KMS-11 (cell line): ENCODE measurements around the gene NR2E1.

Experiments used
- H2AFZ ChIP-seq: fragments of 200-600 bp; sonication (generic); 2 replicates; pipeline ENCODE4 v1.6.1; 2016; ENCODE audit warnings: antibody characterized with exemption, mixed run types, low read depth
- H3K27ac ChIP-seq: fragments of 200-600 bp; sonication (generic); 2 replicates; pipeline ENCODE4 v1.6.1; 2016; ENCODE audit warnings: mild to moderate bottlenecking, mixed run types
- H3K27me3 ChIP-seq: fragments of 200-600 bp; sonication (generic); 2 replicates; pipeline ENCODE4 v1.6.1; 2017; ENCODE audit warnings: mild to moderate bottlenecking, low read depth, mixed run types, moderate library complexity; ENCODE audit not compliant: insufficient read depth
- H3K36me3 ChIP-seq: fragments of 200-600 bp; sonication (generic); 2 replicates; pipeline ENCODE4 v1.6.1; 2017; ENCODE audit warnings: mild to moderate bottlenecking, mixed run types; ENCODE audit not compliant: insufficient read depth
- H3K4me1 ChIP-seq: fragments of 200-600 bp; sonication (generic); 2 replicates; pipeline ENCODE4 v1.6.1; 2016; ENCODE audit warnings: mild to moderate bottlenecking, low read depth, mixed run types; ENCODE audit not compliant: poor library complexity, severe bottlenecking
- H3K4me2 ChIP-seq: fragments of 200-600 bp; sonication (generic); 2 replicates; pipeline ENCODE4 v1.7.0; 2016; ENCODE audit warnings: mild to moderate bottlenecking, mixed run types
- H3K4me3 ChIP-seq: fragments of 200-600 bp; sonication (generic); IDR thresholded peaks from 2 replicates; pipeline ENCODE4 v1.6.1; 2017; ENCODE audit warnings: low read depth, low read length, mixed read lengths; ENCODE audit not compliant: insufficient read depth
- H3K79me2 ChIP-seq: fragments of 200-600 bp; sonication (generic); 2 replicates; pipeline ENCODE4 v1.6.1; 2016; ENCODE audit warnings: low read depth, mixed run types; ENCODE audit not compliant: insufficient read depth
- H3K9ac ChIP-seq: fragments of 200-600 bp; sonication (generic); 2 replicates; pipeline ENCODE4 v1.6.1; 2016; ENCODE audit warnings: mild to moderate bottlenecking, mixed run types
- H4K20me1 ChIP-seq: fragments of 200-600 bp; sonication (generic); 2 replicates; pipeline ENCODE4 v1.6.1; 2016; ENCODE audit warnings: mild to moderate bottlenecking, mixed run types; ENCODE audit not compliant: insufficient read depth
- TF ChIP-seq, protein P1 (sequence below): fragments of 200-600 bp; sonication (generic); conservative IDR thresholded peaks from 2 replicates; pipeline ENCODE4 v1.6.1; 2017; ENCODE audit warnings: low read depth, mild to moderate bottlenecking, antibody characterized with exemption, low read length, moderate library complexity, mixed read lengths

The NR2E1 gene

DNA sequence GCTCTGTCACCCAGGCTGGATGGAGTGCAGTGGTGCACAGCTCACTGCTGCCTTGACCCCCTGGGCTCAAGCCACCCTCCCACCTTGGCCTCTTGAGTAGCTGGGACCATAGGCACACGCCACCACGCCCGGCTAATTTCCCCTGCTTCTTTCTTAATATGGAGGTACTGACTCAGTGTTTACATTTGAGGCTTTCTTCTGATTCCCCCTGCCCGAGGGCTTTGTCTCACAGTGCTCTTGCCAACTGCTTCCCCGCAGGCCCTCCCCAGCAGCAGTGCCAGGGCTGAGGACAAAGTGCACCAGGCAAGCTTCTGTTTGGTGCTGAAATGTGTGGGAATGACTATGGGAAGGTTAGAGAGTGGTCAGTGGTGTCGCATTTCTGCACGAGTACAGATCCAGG lies 34.8 kb downstream of the NR2E1 start:
- Histone ChIP-seq H3K27me3 (no peaks in the 10 kb centered on the region), H3K36me3 (no peaks in the 10 kb centered on the region), H3K27ac (no peak overlapping the region), H3K4me2 (no peak overlapping the region), H3K4me3 (no peak overlapping the region), H3K4me1 (no peaks in the 10 kb centered on the region), H3K79me2 (no peaks in the 10 kb centered on the region), H4K20me1 (no peaks in the 10 kb centered on the region), H2AFZ (no peak overlapping the region), H3K9ac (no peak overlapping the region)
- TF ChIP-seq, protein P1, sequence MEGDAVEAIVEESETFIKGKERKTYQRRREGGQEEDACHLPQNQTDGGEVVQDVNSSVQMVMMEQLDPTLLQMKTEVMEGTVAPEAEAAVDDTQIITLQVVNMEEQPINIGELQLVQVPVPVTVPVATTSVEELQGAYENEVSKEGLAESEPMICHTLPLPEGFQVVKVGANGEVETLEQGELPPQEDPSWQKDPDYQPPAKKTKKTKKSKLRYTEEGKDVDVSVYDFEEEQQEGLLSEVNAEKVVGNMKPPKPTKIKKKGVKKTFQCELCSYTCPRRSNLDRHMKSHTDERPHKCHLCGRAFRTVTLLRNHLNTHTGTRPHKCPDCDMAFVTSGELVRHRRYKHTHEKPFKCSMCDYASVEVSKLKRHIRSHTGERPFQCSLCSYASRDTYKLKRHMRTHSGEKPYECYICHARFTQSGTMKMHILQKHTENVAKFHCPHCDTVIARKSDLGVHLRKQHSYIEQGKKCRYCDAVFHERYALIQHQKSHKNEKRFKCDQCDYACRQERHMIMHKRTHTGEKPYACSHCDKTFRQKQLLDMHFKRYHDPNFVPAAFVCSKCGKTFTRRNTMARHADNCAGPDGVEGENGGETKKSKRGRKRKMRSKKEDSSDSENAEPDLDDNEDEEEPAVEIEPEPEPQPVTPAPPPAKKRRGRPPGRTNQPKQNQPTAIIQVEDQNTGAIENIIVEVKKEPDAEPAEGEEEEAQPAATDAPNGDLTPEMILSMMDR, result no peak

DNA sequence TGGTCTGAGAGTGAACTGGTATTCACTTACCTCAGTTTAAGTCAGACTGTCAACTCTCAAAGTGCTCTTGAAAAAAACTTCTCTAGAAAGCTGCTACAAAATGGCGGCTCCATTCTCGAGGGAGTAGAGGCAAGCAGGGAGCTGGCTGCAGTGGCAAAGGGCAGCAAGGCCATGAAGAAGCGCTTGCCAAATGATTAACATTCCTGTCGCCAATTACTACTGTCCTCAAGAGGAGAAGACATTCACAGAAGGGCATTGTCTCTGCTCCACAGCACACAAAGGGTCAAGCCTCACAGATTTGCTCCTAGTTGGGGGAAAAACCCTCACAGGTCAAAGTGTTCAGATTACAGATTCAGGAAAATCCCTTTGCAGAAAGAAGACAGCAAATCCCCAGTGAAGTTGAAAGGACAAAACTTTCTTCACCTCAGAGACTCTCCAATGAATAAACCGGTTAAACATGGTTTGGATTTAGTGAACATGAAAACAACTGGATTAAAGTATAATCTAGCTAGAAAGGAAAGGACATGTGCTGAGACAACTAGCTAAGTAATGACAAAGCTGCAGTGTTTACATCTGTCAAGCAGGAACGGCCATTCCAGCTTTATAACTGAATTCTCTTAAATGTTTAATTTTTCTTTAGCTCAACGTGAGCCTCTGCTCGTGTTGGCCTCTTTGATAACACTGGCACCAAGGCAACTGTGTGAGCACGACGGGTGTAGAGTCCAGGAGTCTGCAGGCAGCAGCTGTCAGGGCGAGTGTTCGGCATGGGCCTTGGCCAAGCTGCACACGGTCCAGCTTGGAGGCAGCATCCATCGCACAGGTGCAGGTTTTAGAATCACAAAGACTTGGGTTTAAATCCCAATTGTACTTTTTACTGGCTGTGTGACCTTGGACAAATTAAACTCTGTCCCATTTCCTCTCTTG lies 37.6 kb downstream of the NR2E1 start:
- no peak overlapping the region for H3K27ac ChIP-seq
- H3K9ac ChIP-seq, result no peak overlapping the region

DNA sequence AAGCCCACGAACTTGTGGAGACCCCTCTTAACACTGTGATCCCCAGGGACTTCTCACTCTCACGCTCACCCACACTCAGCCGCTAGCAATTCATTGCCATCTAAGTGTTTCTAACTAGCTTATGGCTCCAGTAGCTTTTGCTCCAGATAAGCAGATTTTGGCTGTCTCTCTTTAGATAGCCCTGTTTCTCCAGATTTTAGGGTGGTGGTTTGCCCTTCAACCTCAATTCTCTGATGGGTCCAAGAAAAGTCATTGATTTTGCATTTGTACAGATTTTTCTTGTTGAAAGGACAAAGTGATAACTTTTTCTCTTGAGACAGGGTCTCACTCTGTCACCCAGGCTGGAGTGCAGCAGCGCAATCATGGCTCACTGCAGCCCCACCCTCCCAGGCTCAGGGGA lies 41.2 kb downstream of the NR2E1 start:
- Histone ChIP-seq H3K27me3 (no peaks in the 10 kb centered on the region), H3K27ac (no peak overlapping the region), H3K9ac (no peak overlapping the region), H3K4me2 (no peak overlapping the region), H3K79me2 (no peaks in the 10 kb centered on the region), H3K4me1 (no peaks in the 10 kb centered on the region), H3K4me3 (no peak overlapping the region), H3K36me3 (no peaks in the 10 kb centered on the region), H2AFZ (no peak overlapping the region), H4K20me1 (no peaks in the 10 kb centered on the region)
- TF ChIP-seq, protein P1, result no peak

More for the DNA sequence above, 37.6 kb downstream of the NR2E1 start:
- H4K20me1 ChIP-seq, result no peaks in the 10 kb centered on the region
- H2AFZ ChIP-seq, result no peak overlapping the region
- no peak overlapping the region for H3K4me3 ChIP-seq
- H3K27me3 ChIP-seq, result no peaks in the 10 kb centered on the region
- H3K4me2 ChIP-seq, result no peak overlapping the region
- TF ChIP-seq, protein P1, result no peak
- no peaks in the 10 kb centered on the region for H3K36me3 ChIP-seq
- H3K4me1 ChIP-seq, result no peaks in the 10 kb centered on the region
- H3K79me2 ChIP-seq, result no peaks in the 10 kb centered on the region

DNA sequence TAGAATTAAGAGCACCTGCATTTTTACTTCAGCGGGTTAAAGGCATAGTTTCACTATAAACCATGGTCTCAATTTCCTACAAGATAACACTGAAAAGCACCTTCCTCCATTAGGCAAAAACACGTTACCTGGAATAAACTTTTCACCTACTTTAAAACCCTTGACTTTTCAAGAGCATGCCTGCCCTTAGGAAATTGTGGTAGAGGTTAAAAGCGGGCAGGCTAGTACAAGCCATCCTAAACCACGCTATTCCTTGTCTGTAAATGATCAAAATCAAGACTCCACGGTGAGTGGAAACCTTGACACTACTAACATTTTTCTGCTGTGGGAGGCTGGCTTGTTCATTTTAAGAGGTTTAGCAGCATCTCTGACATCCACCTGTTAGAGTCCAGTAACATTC lies 43.9 kb downstream of the NR2E1 start:
- no peak overlapping the region for H2AFZ ChIP-seq
- H3K9ac ChIP-seq, result no peak overlapping the region
- H3K4me3 ChIP-seq, result no peak overlapping the region
- TF ChIP-seq, protein P1, result no peak
- H3K79me2 ChIP-seq, result no peaks in the 10 kb centered on the region
- no peak overlapping the region for H3K27ac ChIP-seq
- H4K20me1 ChIP-seq, result no peaks in the 10 kb centered on the region
- no peaks in the 10 kb centered on the region for H3K4me1 ChIP-seq
- no peaks in the 10 kb centered on the region for H3K36me3 ChIP-seq
- no peak overlapping the region for H3K4me2 ChIP-seq
- no peaks in the 10 kb centered on the region for H3K27me3 ChIP-seq
